Mesothelial cell of epicardium (in vitro differentiated cells): Measurements from ENCODE around the gene UGT1A8. TPM values are rescaled to one million over a fixed set of nuclear protein-coding genes. Genes with fewer than 3 reads are reported as not detected.

Experiments
- DNase-seq, 2 experiments: peaks; one replicate each; pipeline ENCODE4 v3.0.0; 2021; ENCODE audit warnings: low spot score in 2 of 2; ENCODE audit not compliant: unreplicated experiment in 2 of 2
- H3K27ac Mint-ChIP-seq: 2 replicates; pipeline ENCODE4 v1.8.0; 2021; ENCODE audit warnings: mixed read lengths
- H3K27me3 Mint-ChIP-seq: 2 replicates; pipeline ENCODE4 v1.8.0; 2021; ENCODE audit warnings: low read depth, mixed read lengths
- H3K36me3 Mint-ChIP-seq: 2 replicates; pipeline ENCODE4 v1.8.0; 2021; ENCODE audit warnings: mixed read lengths
- H3K4me1 Mint-ChIP-seq: 2 replicates; pipeline ENCODE4 v1.8.0; 2021; ENCODE audit warnings: mixed read lengths
- H3K4me3 Mint-ChIP-seq: 2 replicates; pipeline ENCODE4 v1.8.0; 2021; ENCODE audit warnings: mild to moderate bottlenecking, moderate library complexity, mixed read lengths
- H3K9me3 Mint-ChIP-seq: 2 replicates; pipeline ENCODE4 v1.8.0; 2021; ENCODE audit warnings: mixed read lengths
- CTCF ChIP-seq: fragments of 200-600 bp; sonication (generic); IDR thresholded peaks from one replicate; pipeline ENCODE4 v1.5.0; 2021; ENCODE audit warnings: antibody characterized with exemption; ENCODE audit not compliant: unreplicated experiment
- total RNA-seq: library from RNA; stranded (reverse); gene quantifications from 3 replicates; pipeline ENCODE4 v1.2.1, GENCODE V29; 2021

UGT1A8 gene
- total RNA-seq, 1 donor from 2014 or later: not detected

GRCh38 chr2:233822101-233822771 lies 204.8 kb downstream of the UGT1A8 start:
- peaks cover 3% of the 10 kb centered on the region for H3K4me1 Mint-ChIP-seq
- no peak overlapping the region for H3K27ac Mint-ChIP-seq
- no peak overlapping the region for H3K4me3 Mint-ChIP-seq
- H3K36me3 Mint-ChIP-seq: no peaks in the 10 kb centered on the region
- peak in 1 of 2 experiments; percentile 7 for DNase-seq
- peaks cover 7% of the 10 kb centered on the region for H3K27me3 Mint-ChIP-seq
- peaks cover 9% of the 10 kb centered on the region for H3K9me3 Mint-ChIP-seq
- TF ChIP-seq CTCF: no peak

Other genes with a start within 250 kb of the UGT1A8 start
- 48.7 to 51.0 TPM (median 50.0 TPM) in 3 replicates for gene USP40, start 50.9 kb upstream of the UGT1A8 start, total RNA-seq
- not detected in 3 replicates for gene UGT1A10, start 18.8 kb downstream of the UGT1A8 start, total RNA-seq
- gene UGT1A9, start 54.3 kb downstream of the UGT1A8 start, total RNA-seq: not detected in 3 replicates
- not detected in 3 replicates for gene UGT1A7, start 64.3 kb downstream of the UGT1A8 start, total RNA-seq
- not detected in 3 replicates for gene UGT1A6, start 75.3 kb downstream of the UGT1A8 start, total RNA-seq
- gene UGT1A5, start 95.3 kb downstream of the UGT1A8 start, total RNA-seq: not detected in 3 replicates
- not detected in 3 replicates for gene UGT1A4, start 101.1 kb downstream of the UGT1A8 start, total RNA-seq
- gene UGT1A3, start 111.4 kb downstream of the UGT1A8 start, total RNA-seq: not detected in 3 replicates
- not detected in 3 replicates for gene UGT1A1, start 142.6 kb downstream of the UGT1A8 start, total RNA-seq
- not detected in 3 replicates for gene MROH2A, start 160.7 kb downstream of the UGT1A8 start, total RNA-seq
- 13.5 to 19.4 TPM (median 17.6 TPM) in 3 replicates for gene HJURP, start 236.9 kb downstream of the UGT1A8 start, total RNA-seq